NK-92 (cell line): ENCODE measurements around the gene PAMR1.

Source experiments
- DNase-seq: peaks from one replicate; lab custom pipeline; 2025; ENCODE audit not compliant: unreplicated experiment; lab: John Stamatoyannopoulos, UW

PAMR1 gene

DNA sequence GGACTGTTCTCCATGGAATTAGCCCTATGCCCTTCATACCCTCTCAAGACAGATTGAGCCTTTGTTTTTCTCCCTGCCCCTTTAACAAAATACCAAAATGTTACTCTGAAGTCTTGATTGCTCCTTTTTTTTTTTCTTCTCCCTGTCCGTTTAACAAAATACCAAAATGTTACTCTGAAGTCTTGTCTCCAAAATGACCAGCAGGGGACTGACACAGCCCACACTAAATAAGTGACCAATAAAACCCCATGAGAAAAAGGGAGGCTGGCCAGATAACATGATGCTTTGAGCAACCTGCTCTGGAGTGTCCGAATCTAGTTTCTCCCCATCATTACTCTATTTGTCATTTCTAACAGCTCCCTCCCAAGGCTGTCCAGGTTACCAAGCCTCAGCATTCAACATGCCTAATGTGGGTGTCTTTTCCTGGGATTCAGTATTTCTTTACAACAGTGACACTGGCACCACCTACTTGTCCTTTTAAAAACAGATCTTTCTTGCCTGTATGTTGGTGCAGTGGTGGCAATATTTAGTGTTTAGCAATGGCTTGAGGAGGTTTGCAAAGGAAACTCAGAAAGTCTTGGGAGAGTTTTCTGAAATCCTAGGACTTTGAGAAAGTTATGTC, 63.4 kb downstream of the PAMR1 start:
- no peak for DNase-seq

DNA sequence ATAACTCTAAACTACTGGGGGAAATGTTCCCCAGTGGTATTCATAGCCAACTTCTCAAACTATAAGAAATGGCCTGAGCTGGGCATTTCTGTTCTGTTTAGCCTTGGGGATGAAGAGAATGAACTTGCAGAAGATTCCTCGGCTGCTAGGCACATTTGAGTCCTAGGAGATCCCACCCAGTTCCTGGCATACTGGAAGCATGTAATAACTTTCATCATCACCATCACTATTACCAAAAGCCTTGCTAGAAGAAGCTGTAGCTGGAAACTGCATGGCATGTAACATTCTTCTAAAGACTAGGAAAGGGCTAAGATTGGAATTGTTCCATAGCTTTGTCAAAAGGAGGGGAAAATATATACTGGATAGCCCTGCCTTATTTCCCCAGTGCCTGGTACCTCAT, 65.9 kb downstream of the PAMR1 start:
- DNase-seq = no peak

DNA sequence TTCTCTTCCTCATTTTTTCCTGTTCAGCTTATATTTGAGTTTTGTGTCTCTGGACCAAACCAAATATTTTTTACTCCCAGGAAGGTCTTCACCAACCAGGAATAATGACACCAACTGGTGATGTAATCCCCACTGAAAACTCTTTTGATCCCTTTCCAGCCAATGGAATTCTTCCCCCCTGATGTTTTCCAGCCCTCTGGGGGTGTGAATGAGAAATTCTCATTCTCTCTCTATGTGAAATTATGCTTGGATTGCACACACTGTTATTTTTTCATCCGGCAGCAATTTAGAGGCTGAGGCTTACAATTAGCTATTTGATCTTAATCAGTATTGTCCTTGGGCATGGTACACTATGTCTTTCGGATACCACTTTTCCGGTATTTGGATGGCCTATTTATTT, 66.6 kb downstream of the PAMR1 start:
- no peak for DNase-seq

DNA sequence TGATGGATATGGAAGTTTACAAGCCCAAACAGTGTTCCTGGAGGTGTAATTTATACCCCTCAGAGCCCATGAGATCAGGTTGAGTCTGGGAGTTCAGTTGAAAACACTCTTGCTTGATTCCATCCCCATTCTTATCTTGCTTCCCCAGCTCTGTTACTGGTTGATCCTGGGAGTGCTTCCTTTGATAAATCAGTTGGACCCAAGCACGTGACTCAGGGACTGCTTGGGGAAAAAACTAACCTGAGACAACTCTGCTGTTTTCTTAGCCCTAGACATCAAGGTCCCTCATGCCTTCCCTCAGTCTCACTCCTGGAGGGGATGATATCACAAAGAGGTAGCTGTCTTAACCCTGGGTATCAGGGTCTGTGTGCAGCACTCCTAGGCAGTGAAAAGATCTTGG, 71.1 kb downstream of the PAMR1 start:
- DNase-seq = no peak

DNA sequence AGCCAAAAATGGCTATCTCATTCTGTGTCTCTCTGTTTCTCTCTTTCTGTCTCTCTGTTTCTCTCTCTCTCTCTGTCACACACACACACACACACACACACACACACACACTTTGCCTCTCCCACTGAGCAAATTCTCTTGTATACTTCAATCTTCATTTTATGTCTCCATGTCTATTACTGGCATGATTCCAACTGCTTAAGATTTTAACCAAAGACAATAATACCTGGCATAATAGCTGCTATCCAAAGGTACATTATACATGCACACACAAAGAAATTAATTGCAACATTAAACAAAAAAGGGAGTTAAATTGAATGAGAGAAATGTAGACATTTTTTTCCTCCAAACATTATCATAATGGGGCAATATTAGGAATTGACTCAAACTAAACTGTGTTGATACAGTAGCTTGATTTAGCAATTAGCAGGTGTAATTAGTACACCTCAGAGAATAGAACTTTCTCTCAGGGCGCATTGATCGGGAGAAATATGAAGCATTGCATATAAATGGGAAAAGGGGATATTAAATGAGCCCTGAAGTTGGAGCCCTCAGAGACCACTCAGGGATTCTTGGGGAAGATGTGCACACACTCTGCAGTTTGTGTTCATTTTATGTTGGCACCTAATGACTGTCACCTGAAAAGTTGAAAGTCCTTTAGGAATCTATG, 88.7 kb downstream of the PAMR1 start:
- no peak for DNase-seq

DNA sequence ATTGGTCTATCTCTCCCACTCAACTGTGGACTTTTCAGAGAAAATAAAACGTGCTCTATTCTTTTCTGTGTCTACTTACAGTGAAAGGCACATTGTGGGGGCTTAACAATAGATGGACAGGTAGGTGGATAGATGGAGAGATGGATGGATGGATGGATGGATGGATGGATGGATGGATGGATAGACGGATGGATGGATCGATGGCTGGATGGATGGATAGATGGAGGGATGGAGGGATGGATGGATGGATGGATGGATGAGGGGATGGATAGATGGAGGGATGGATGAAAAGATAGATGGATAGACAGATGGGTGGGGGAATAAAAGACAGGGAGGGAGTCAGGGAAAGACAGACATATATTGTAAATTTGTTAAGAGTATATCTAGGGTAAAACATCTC, 91.8 kb downstream of the PAMR1 start:
- no peak for DNase-seq

DNA sequence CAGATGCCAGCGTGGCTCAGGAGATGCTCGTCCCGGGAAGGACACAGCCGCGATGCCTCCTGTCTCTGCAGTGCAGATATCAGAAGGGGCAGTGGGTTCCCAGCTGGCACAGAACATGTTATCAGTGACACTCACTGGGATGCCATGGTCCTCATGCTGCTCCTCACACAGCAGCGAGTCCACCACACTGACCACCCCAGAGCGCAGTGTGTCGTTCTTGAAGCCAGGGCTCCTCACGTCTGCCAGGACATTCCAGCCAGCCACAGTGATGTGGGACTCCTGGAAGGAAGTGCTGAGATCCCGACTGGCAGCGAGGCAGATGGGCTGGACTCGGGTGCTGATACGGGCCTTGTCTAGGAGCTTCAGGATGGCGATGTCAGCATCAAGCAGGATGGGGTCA, 93.0 kb downstream of the PAMR1 start:
- no peak for DNase-seq

DNA sequence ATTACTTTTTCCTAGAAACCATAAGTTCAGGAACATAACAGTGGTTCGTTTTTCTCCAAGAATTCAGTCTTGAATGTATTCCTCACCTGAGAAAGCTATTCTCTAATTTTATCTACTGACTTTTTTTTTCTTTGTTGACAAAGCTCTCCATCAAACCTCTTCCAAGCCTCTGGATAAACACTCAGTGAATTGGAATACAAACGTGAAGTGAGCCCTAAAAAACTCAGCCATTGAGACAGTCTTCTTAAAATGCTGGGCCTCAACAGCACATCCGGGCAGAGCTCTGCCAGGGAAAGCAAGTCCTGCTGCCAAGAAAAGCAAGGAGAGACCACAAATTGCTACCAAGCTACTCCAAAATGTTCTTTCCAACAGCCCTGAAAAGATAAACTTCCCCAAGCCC, 98.3 kb downstream of the PAMR1 start:
- no peak for DNase-seq

DNA sequence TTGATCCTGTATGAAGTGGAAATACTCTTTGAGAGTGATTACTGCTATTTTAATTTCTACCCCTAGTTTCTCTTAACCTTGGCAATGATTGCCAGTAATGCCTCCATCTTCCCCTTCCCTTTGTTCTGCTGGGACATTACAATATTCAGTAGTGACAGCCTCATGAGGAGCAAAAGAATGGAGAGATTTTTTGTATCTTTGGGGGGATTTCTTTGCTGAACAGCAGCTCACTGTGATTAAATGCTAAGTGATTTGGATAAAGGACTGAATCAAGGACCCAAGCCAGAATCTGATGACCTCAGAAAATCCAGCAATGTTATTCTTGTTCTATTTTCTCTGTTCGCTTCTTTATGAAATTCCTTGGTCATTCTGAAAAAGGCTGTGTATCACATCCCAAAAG, 99.1 kb downstream of the PAMR1 start:
- no peak for DNase-seq

DNA sequence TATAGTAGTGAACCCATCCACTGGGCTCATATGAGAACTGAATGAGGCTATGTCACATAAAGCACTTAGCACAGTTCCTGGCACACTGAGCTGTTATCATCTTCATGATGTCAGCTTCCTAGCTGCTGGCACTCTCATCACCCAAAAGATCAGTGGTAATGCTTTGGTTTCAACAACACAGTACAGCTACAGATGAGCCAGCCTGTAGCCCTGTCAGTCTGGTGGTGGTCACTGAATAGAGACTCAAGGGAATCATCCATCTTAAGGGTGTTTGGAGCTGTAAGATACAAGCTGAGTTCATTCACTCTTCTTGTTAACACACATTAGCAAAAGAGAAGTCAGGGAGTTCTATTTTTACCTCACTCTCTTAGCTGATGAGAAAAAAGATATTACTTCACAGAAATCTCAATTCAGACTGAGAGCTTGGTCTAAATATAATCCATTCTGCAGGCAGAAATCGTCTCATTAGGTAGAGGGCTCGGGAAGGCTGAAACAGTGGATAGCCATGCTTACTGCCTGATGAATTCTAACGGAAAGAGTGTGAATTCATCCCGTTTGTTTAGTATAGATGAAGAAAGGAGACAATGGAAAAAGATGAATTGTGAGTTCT, 99.7 kb downstream of the PAMR1 start:
- DNase-seq = no peak

DNA sequence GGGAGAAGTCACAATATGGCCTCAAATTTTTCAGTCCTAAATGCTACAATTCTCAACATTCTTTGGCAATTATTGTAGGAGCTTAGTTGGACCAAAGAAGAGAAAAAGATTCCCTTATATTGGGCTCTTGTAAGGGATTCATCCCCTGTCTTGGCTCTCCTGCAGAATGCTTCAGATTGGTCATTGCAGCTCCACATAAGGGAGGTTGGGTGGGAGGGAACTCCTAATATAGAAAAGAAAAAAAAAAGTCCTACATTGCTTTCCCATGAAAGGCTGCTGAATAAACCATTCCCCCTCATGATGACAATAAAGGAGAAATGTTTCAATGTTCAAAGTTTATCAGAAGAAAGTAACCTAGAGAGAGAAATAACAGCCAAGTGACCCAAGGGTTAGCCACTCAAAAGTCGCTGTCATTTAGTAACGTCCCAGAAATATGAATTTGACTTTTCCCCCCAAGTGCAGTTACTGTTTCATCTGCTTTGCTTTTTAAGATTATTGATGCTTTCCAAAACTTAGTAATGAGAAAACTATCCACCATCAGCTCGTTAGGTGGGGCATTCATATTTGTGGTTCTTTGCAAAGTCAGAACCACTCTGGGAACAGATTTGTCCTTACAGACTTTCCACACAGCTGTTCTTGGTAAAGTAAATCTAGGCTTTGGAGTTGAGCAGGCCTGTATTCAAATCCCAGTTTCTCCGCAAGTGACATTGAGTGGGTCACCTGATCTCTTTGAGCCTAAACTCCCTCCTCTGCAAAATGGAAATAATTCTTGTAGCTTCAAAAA, 101.1 kb downstream of the PAMR1 start:
- DNase-seq = no peak

DNA sequence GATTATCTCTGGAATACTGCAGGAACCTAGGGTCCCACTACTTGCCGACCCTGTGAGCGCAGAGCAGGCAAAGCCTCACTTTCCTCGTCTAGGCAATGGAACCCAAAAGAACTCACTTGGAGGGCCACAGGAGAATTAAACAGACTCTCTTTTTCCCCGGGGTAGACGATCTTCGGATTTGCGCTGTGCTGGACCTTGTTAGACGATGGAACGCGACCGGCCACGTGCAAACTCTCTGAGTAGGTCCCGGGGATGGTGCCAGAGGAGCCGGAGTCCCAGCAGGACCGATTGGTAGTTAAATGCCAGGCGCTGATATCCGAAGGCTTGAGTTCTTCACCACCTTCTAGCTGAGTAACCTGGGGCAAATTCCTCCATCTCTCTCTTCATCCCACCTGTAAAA, 105.0 kb downstream of the PAMR1 start:
- DNase-seq = no peak

DNA sequence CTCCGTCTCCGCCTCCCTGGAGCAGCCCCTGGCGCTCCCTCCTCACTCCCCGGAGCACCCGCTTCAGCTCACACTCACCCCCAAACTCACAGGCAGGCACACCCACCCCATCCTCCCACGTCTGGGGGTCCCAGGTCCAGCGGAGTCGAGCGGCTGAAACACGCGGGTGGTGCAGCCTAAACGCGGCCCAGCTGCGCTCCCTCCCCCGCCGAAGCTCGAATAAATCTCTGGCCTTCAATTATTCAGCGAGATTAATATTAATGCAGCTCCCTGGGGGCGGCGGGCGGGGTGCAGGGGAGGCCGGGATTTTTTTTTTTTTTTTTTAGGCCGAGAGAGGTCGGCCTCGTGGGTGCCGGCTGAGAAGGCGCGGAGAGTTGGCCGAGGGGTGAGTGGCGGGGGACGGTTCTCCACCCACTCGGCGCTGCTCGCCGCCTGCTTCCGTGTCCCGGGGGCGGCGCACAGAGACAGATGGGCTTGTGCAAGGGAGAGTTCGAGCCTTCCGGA, 105.5 kb downstream of the PAMR1 start:
- no peak for DNase-seq

DNA sequence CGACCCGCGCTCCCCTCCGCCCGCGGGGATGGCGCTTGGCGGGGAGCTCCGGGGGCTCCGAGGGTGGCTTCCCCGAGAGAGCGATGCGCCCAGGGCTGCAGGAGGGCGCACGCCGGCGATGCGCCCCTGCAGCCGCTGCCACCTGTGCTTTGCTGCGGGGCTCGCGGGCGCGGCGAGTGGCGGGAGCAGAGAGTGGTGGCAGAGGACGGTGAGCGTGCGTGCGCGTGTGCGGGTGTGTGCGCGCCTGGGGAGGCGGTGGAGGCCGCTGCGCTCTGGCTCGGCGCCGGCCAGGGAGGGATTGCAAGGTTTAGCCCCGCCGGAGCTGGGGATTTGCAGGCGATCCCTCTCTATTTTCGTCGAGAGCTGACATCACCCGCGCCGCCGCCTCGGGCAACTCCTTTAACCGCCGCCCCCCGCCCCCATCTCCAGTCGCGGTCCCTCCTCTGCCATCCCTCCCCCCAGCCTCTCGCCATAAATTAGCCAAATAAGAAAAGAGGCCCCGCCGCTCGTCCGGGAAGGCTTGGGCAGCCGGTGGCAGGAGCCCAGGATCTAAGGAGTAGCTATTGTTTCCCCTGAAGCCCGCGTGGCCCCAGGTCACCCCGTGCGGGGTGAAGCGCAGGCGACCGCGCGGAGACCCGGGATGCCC, 106.1 kb downstream of the PAMR1 start, which contains the start of gene SLC1A2:
SLC1A2 (minus strand) TSS at position 375 of the 646 bp plus-strand sequence. CDS start 592 bp downstream, outside the sequence.
- DNase-seq = no peak

DNA sequence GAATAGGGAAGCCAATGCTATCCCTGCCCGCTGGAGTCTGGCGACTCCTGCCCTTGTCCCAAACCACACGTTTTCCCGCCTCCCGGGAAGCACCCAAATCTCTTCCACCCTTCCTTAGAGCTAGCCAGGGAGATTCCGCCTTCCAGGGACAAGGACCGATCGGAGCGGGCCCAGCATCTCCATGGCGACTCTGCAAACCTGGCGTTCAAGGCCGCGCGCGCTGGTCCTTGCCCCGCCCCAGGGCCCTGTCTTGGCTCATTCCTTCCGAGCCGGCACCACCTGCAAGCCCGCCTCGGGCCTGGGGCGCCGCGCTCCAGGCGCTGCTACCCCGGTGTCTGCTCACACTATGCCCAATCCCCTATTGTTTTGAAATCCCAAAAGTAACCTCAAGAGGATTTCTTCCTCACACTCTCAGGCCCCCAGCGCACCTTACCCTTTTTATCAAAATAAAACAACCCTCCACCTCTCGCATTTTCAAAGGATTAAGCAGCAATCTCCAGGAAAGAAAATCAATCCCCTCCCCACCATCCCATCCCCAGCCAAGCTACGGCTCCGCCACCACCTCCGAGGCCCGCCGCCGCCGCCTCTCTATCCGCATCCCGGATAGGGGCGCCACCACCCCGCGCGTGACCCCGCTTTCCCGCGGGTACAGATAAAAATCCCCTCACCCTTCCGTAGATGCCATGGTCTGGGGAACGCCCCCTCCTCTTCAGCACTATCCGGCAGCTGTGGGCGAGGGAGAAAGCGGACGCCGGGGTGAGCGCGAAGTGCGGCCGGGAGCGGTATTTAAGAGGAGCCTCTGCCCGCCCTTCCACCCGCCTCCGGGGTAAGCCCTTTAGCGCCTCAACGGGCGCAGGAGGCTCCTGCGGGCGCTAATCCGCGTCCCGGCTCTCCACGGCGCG, 106.9 kb downstream of the PAMR1 start:
- DNase-seq = no peak

DNA sequence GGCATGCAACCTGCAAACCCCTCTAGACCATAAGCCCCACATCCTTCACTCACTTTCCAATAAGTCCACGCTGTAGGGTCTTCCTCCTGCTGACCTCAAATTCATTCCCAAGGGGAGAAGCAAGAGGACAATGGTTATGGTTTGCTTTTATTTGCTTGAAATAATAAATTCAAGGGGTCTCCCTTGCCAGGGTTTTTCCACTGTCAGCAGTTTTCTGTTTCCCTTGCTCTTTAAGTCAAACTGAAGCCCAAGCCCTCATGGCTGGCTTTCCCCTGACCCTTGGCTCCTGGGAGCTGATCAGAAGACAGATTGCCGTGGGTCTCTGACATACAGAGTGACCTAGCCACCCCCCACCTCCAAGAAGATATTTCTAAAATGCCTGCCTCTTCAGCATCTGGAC, 109.9 kb downstream of the PAMR1 start:
- DNase-seq = no peak

DNA sequence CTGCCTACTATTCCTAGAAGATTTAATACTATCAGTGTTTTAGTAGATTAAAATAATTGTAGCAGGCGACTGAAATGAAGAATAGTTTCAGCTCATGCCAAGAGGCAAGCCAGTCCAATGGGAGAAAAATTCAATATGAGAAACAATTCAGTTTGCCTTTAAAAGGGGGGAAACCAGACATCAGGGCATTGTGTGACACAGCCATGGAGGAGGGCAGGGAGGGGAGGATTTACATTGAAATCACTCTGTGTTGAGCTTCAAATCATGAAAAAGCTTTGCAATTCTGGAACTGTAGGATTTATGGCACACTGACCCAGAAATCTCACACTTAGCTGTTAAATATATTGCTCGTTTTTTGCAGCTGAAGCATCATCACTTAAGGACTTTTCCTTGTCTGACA, 110.6 kb downstream of the PAMR1 start:
- DNase-seq = no peak

DNA sequence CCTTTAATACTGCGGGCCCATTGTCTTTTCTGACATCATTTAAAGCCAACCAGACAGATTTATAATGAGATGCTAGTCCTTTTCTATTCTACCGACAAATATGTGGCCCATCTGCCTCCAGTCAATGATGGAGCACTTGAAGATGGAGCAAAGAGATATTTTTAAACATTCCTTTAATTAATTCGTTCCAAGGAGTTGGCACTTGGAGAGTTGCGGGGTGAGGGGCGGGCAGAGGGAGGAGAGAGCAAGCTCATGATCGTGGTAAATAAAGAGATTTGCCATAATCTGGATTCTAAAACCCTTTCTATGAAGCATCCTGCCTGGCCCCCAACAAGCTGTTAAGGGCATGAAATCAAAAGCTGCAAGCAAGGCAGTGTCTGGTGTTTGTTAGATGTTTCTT, 111.1 kb downstream of the PAMR1 start:
- no peak for DNase-seq

DNA sequence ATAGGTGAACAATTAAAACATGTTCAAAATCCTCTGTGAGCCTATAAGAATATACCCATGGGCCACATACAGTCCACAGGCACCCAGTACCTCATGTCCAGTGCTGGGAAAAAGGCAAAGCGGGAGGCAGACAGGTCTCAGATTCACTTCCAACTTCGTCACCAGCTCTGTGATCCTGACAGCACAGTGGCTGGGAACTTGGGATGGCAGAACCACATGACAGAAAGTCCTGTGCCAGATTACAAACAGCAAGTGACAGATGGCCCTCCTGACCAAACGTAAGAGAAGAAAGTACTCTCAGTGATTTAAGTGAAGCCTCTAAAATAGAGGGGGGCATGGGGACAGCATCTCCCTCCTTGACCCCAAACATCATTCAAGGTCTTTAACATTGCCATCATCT, 111.8 kb downstream of the PAMR1 start:
- no peak for DNase-seq

DNA sequence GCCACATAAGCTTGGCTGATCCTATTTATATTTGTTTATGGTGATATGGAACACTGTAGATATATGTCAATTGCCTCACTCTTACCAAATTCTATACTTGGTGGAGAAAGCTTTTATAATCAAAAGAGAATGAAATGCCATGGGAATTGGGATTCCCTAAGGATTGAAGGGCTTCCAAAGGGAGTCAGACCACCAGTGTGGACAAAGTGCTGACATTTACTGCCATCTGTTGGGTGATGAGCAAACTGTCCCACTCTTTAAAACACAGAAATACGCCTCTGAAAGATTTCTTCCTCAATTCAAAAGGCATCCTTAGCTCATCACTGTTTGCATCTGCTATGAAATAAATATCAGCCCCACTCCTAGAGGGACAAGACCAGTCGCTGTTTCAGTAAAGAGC, 113.1 kb downstream of the PAMR1 start:
- DNase-seq = no peak
